Stomach (tissue), 4 donors: ENCODE data around the gene TNRC6A.

Experiments used
- EP300 ChIP-seq: sonication (generic); formaldehyde crosslinking; IDR thresholded peaks from one replicate; pipeline ENCODE4 v1.6.1; 2017; ENCODE audit warnings: antibody characterized with exemption
- POLR2AphosphoS5 ChIP-seq, 3 donors: sonication (generic); formaldehyde crosslinking; IDR thresholded peaks; one replicate each; pipeline ENCODE4 v1.6.1; 2016; ENCODE audit warnings: antibody characterized with exemption in 3 of 3
- TF ChIP-seq, protein P1 (sequence below), 7 experiments: fragments of 450-650 bp in 4 of 7; fragments of 200-600 bp in 3 of 7; sonication (generic) in 3 of 7; IDR thresholded peaks; one replicate each; pipeline ENCODE4 v1.5.1; 2016 to 2019; ENCODE audit warnings: antibody characterized with exemption in 7 of 7, control low read depth in 2 of 7, mild to moderate bottlenecking in 1 of 7

DNA sequence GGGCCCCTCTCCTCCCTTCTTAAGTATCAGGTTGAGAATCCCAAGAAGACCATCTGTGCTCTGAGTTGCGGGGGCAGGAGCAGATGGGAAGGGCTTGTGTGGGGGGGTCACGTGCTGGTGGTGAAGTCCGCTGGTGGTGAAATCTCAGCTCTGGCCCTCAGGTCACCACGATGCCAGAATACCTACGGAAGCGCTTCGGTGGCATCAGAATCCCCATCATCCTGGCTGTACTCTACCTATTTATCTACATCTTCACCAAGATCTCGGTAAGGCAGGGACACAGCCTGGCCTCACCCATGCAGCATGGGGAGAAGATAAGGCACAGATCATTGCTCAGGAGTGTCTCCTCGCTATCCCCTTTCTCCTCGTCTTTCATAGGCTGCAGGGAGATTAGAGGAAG lies 146.0 kb downstream of the TNRC6A start:
- TF ChIP-seq POLR2AphosphoS5 (IDR thresholded peaks at IDR 0.05) (no peak), EP300 (no peak)
- TF ChIP-seq, protein P1, sequence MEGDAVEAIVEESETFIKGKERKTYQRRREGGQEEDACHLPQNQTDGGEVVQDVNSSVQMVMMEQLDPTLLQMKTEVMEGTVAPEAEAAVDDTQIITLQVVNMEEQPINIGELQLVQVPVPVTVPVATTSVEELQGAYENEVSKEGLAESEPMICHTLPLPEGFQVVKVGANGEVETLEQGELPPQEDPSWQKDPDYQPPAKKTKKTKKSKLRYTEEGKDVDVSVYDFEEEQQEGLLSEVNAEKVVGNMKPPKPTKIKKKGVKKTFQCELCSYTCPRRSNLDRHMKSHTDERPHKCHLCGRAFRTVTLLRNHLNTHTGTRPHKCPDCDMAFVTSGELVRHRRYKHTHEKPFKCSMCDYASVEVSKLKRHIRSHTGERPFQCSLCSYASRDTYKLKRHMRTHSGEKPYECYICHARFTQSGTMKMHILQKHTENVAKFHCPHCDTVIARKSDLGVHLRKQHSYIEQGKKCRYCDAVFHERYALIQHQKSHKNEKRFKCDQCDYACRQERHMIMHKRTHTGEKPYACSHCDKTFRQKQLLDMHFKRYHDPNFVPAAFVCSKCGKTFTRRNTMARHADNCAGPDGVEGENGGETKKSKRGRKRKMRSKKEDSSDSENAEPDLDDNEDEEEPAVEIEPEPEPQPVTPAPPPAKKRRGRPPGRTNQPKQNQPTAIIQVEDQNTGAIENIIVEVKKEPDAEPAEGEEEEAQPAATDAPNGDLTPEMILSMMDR (IDR thresholded peaks at IDR 0.05) = no peak
